HG03378 (cell line): ENCODE results near the gene KLC3.

Source experiments
- ATAC-seq: cut with Tn5 transposase; IDR thresholded peaks from one replicate; pipeline ENCODE4 v1.9.1; 2021; ENCODE audit warnings: mild to moderate bottlenecking, moderate library complexity; ENCODE audit not compliant: unreplicated experiment

The KLC3 gene

DNA sequence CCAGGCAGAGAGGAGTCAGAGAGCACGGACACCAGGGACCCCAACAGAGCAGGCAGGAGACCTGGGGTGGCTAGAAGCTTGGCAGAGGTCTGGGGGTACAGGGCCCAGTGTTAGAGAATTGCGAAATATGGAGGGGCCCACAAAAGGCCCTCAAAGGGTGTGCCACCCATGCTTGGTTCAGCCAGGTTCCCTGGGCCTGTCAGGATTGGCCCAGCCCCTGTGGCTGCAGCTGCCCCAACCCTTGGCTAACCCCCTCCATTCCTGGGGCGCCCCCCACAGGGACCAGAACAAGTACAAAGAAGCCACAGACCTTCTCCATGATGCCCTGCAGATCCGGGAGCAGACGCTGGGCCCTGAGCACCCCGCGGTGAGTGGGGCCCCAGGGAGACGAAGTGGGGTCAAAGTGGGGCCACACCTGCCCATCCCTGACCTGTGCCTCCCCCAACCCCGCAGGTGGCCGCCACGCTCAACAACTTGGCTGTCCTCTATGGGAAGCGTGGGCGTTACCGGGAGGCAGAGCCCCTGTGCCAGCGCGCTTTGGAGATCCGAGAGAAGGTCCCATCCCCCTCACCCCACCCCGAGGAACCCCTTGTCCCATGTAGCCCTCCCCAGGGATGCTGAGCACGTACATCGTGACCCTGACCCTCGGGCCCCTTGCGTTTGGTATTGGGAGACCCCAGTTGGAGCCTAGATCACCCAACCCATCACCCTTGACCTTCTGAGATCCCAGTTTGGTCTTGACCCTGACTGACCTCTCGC, 8.0 kb downstream of the KLC3 start:
- ATAC-seq: no peak

DNA sequence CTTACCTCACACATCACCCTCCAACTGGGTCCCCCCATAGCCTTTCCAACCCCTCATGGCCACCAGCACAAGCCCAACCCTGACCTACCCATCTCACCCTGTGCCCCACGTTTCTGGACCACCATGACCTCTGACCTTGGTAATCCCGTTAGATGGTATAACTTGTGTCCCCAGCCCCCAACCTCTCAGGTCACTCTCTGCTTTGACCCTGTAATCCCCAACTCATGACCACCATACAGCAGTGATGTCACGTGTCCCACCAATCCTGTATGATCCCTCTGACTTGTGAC, 8.5 kb downstream of the KLC3 start:
- no peak for ATAC-seq

DNA sequence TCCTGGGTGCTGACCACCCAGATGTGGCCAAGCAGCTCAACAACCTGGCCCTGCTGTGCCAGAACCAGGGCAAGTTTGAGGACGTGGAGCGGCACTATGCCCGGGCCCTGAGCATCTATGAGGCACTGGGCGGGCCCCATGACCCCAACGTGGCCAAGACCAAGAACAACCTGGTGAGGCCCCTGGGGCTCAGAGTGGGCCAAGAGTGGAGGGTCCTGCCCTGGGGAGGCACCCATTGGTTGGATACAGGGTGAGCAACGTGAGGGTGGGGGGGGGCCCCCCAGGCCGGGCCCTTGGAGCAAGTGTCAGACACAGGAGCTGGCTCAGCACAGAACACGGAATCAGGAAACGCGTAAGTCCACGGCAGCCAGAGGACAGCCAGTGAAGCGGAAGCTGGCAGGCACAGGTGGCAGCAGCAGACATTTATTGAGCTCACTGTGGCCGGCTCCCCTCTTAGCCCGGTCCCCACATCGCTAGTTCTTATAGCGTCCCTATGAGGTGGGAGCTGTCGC, 8.9 kb downstream of the KLC3 start:
- no peak for ATAC-seq

DNA sequence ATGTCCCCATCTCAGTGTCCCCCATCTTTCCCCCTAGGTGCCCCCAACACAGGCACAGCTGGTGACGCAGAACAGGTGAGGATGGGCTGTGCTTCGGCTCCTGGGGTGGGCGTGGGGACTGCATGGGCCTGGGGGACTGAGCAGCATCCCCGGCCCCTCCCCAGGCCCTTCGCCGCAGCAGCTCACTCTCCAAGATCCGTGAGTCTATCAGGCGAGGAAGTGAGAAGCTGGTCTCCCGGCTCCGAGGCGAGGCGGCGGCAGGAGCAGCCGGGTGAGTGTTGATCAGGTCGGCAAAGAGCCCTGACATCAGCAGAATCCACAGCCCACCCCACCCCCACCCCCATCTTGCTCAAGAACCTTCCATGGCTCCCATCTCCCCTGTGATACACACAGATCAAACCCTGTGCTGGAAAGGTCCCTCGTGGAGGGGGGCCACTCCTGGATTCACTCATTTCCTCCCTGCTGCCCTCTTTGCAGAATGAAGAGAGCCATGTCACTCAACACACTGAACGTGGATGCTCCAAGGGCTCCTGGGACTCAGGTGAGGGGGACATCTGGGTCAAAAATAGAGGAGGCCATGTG, 10.0 kb downstream of the KLC3 start:
- no peak for ATAC-seq

DNA sequence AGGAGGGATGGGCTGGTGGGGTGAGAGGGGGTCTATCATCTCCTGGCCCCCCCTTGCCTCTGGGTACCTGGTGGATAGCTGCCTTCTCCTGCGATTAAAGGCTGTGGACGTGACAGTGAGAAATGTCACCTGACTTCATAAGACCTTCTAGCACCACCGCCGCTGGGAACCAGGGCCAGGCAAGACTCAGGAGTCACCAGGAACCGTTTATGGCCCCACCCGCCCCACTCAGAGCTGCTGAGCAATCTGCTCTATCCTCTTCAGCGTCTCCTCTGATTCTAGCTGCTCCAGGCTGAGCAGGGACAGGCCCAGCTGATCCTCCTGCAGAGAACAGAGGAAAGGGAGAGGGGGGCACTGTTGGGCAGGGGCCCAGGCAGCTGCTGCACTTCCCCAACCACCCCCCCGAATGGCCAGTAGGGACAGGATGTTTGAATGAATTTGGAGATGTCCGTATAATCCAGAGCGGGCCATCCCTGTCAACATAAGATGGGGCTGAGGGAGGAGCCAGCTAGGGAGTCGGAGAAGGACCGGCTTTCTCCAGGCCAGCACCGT, 10.9 kb downstream of the KLC3 start:
- ATAC-seq: no peak

DNA sequence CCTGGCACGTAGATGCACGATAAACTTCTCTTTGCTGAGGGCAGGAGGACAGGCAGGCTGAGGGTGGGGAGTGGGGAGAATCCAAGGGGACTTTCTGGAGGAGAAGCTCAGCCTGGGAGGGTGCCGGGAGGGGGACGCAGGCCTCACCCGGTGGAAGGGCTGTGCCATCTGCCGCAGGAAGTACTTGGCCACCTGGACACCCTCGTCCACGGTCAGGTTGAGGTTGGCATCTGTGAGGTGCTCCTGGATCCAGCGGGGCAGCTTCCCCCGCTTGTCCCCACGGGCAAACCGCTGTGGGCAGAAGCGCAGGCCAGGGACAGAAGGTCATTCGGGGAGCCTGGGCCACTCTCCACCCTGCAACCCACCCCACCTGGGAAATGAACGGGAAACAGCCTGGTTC, 11.5 kb downstream of the KLC3 start:
- no peak for ATAC-seq

DNA sequence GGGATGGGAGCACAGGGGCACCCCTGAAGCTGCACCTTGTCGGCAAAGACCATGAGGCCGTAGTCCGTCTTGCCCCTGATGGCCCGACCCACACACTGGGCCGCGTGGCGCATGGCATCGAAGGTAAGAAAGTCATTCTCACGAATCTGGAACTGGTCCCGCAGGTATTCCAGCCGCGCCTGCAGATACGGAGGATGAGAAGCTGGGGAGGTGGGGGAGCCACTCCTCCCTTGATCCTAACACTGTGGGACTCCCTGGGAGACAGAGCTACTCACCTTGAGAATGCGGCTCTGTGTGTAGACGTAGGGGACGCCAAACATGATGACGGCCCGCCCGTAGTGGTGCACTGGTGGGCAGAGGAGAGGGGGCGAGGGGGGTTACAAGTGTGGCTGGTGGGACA, 11.9 kb downstream of the KLC3 start:
- no peak for ATAC-seq

DNA sequence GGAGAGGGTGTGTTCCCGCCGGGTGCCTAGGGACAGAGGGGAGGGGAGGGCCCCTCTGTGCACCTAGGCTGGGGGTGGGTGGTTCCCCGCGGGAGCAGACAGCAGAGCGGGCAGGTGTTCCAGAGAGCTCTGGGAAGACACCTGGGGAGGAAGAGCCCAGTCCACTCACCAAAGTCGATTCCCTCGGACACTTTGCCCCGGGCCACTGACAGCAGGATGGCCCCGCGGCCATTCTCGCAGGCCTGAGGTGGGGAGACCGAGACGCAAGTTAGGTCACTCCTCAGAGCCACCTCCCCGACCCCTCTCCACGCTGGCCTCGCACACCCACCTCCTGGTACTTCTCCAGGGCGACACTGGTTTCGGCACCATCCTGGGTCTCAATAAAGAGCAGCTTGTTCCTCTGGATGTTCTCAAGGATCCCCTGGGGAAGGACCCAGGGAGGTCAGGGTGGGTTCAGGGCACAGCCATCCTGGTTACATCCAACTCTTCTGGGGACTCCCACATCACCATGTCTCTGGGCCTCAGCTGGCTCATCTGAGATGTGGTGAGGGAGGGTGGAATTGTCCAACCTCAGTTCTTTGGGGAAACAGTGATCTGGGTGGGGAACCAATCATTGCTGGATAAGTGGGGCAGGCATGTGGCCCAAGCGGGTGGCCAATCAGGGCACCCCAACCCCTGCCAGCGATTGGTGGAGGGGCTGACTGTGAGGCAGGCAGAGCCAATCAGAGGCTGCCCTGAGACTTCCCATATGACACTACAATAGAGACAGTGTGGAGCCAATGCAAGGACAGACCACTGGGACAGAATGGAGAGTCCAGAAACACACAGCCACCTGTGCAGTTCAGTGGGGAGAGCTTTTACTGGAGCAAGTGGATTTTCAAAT, 12.6 kb downstream of the KLC3 start:
- ATAC-seq: no peak

DNA sequence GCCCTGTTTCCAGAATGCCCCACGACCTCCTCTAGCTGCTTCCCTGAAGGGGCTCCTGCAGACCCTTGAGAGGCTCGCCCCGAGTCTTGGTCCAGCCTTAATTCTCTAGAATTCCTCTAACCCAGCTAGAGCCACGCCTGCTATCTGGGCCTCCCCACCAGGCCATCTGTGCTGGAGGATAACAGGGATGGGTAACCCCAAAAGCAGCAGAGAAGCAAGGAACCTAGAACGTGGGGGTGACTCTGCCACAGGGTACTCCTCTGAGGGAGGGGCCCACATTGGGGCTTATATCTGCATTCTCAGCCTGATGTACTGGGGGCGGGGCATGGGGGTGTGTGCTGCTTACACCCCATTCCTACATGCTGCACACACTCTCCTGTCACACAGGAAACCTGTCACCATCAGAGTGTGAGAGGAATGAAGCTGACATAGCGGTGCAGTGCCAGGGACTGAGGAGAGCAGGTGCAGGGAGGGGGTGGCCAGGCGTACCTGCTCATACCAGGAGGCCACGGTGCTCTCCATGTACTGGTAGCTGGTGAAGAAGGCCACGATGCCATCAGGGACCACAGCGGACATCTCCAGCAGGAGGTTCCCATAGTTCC, 13.8 kb downstream of the KLC3 start:
- ATAC-seq: no peak

DNA sequence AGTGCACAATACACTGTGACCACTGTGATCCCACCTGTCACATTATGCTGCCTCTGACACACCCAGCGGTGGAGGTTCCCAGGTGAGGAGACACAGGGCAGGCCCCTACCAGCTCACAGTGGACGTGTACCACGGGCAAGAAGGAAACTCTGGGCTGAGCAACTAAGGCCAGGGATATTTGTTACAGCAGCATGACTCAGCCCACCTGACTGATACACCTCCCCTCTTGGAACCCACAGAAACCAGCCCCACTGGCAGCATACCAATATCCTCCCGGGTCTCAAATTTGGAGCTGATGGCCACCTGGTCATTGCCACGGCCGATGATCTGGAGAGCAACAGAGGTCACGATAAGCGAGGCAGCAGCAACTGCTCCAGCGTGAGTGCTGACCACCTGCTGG, 14.9 kb downstream of the KLC3 start:
- no peak for ATAC-seq

DNA sequence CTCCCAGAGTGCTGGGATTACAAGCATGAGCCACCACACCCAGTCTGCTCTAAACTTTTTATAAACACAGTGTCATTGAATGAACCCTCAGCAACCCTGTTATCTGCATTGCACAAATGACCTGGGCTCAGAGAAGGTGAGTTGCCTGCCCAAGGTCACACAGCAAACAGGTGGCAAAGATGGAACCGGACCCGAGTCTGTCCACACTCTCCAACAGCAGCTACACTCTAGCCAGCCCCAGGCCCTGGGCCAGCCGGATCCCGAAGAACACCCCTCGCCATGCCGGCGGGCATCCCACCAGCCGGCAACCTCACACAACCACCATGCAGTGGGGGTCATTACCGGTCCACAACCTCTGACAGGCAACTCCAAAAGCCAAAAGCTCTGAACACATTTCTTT, 15.4 kb downstream of the KLC3 start:
- no peak for ATAC-seq

DNA sequence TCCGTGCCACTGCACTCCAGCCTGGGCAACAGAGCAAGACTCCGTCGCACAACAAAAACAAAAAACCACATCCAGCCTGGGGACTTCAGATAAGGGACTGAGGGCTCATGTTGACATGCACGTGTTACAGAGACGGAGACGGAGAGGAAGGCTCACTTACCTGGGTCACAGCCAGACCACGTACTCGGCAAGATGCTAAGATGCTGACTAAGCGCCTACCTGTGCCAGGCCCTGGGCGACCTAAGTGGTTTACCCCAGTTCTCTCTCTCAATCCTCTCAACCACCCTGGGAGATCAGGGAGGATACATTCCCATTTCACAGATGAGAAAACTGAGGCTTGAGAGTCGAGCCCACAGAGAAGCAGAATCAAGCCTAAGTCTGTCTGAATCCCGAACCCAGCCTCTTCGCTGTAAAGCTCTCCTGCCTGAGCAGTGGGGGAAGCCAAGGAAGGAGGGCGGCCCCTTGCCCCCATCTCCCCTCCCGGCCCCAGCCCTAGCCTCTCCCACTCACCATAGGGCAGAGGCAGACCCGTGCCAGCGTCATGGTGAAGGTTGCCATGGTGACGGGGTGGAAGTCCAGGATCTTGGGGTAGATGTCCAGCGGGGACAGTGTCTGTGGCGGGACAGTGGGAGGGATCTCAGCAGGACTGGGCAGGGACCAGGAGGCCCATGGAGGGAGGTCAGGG, 16.4 kb downstream of the KLC3 start:
- no peak for ATAC-seq

DNA sequence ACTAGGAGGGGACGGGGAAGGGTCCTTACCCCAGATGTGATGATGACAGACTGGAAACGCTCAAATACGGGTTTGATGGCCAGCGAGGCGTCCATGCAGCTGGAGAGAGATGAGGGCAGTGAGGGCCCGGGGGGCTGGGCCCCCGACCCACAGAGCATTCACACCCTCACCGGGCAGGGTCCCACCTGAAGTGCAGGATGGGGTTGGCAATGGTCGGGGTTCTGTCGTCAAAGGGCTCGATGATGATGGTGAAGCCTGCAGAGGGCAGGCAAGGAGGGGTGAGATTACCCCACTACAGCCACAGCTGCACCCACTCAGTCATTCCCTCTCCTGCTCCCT, 16.9 kb downstream of the KLC3 start:
- no peak for ATAC-seq

DNA sequence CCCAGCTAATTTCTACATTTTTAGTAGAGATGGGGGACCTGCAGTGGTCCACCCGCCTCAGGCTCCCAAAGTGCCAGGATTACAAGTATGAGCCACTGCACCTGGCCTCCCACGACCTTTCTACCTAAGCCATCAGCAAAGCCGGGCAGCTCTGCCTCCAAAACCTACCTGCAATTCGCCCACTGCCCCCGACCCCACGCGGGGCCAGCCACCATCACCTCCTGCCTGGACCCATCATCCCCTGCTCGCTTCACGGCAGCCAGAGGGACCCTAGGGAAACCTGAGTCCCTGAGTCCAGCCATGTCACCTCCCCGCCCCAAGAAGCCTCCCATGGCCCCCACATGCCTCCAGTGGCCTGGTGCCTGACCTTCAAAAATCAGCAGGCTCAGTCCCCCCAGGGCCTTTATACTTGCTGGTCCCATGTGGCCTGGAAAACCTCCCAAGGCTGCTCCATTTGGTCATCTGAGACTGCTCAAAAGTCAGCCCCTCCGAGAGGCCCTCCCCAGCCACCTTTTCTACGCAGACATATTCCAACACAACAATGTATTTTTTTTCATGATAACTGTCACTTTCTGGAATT, 17.8 kb downstream of the KLC3 start:
- ATAC-seq: no peak

DNA sequence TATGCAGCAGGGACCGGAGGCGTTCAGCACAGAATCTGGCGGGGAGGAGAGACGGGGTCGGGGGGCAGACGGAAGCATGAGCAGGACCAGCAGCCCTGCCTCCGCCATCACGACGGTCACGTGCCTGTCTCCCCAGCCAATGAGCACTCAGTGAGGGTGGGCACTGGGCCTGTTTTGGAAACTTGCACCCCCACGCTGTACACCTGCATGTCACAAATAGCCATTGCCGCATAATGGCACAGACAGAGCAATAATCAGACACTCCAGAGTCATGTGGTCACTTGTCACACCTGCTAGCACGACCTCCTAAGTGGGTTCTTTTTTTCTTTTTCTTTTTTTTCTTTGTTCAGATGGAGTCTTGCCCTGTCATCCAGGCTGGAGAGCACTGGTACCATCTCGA, 21.1 kb downstream of the KLC3 start:
- ATAC-seq: no peak

DNA sequence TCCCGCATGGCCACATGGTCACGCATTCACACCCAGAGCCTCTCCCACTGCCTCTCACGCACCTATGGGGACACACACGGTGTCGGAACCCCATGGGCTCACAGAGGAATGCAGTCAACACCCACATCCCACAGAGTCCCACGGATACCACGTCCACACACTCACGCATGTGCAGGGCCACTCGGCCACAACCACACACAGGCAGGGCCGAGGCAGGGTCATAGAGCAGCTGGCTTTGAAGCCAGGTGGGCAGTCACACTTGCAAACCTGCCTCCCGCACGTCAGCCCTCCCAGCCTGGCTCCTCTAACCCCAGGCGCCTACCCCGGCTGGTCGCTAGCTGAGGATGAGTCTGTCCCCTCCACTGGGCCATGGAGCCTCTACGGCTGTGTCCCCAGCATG, 21.7 kb downstream of the KLC3 start:
- no peak for ATAC-seq

DNA sequence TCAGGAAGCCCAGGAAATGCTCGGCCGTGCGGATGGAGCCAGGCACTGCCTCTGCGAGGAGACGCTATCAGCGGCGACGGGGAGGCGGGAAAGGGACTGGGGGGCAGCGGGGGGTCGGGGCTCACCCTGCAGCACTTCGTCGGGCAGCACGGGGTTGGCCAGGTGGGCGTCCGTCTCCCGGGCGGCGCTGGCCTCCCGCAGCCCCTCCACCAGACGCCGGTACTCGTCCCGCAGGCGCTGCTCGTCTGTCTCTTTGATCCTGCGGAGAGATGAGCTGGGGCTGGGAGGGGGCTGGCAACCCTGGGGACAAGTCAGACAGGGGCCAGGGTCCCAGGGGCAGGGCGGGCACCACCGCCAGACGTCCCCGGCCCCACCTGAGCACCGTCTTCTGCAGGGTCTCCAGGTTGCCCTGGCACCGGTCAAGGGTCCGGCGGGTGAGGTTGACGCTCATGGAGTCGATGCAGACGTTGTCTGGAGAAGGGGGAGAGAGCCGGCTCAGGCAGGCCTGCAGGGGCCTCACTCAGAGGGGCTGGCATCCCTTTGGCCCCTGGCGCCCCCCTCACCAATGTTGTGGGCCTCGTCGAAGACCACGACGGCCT, 23.4 kb downstream of the KLC3 start:
- no peak for ATAC-seq

DNA sequence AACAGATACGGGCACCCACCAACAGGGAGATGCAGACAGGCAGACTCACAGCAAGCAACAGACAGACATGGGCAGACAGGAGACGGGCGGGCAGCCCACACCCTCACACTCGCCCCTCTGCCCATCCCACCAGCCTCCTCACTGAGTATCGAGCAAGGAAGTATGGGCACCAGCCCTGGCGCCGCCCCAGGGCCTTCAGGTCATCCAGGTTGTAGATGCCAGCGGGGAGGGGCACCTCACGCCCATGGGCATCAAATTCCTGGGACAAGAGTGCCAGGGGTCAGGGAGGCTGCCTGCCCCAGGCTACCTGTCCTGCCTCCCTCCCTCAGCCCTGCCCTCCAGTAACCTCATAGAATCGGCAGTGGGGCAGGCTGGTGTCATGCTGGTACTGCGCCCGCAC, 24.1 kb downstream of the KLC3 start:
- no peak for ATAC-seq

DNA sequence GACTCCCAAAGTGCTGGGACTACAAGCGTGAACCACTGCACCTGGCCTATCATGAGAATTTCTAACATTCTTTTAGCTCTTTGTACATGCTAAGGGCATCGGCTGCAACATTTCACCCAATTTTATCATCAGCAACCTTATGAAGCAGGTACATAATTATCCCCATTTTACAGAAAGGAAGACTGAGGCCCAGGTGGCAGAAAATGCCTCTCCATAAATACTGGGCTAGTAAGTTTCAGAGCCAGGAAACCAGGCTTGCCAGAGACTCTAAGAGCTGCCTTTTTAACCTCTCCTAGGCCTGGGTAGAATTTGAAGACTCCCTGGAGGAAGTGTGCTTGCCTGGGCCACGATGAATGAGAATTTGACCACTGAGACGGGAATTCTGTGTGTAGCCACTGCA, 27.6 kb downstream of the KLC3 start:
- no peak for ATAC-seq

DNA sequence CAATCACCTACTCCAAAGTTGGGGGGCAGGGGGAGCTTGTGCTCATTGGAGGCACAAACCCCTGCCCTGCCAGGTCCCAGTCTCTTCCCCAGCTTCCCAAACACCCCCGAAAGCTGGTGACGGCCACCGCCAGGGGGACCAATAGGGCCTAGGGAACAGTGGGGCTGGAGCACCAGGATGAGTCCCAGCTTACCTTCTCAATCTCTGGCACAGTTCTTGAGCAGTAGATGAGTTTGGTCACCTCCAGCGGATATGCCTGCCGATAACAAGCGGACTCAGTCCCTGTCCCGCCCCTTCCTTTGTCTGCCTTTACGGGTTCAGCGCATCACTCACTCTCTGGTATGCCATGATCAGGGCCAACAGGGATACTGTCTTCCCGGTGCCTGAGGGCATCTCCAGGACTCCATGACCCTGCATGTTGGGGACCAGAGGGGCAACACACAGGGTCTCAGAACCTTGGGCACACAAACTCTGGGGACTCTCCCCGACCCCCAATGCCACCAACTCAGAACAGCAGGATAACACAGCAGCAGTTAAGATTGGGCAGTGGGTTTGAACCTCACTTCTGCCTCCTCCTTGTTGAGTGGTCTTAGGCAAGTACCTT, 28.3 kb downstream of the KLC3 start:
- ATAC-seq: no peak
